ENCODE measurements around the gene SLC6A12.

DNA sequence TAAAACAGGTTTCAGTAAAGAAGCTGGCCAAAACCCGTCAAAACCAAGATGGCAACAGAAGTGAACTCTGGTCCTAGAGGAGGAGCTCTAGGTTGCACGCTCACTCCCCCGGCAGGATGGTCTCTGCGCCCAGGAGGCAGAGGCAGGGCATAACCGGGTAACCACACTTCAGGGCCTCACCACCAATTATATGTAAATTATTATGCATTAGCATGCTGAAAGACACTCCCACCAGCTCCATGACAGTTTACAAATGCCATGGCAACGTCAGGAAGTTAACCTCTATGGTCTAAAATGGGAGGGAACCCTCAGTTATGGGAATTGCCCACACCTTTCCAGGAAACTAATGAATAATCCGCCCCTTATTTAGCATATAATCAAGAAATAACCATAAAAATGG lies 20.1 kb upstream of the SLC6A12 start:
- TF ChIP-seq, protein P1, sequence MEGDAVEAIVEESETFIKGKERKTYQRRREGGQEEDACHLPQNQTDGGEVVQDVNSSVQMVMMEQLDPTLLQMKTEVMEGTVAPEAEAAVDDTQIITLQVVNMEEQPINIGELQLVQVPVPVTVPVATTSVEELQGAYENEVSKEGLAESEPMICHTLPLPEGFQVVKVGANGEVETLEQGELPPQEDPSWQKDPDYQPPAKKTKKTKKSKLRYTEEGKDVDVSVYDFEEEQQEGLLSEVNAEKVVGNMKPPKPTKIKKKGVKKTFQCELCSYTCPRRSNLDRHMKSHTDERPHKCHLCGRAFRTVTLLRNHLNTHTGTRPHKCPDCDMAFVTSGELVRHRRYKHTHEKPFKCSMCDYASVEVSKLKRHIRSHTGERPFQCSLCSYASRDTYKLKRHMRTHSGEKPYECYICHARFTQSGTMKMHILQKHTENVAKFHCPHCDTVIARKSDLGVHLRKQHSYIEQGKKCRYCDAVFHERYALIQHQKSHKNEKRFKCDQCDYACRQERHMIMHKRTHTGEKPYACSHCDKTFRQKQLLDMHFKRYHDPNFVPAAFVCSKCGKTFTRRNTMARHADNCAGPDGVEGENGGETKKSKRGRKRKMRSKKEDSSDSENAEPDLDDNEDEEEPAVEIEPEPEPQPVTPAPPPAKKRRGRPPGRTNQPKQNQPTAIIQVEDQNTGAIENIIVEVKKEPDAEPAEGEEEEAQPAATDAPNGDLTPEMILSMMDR (IDR thresholded peaks at IDR 0.05), result no peak
- TF ChIP-seq ZFX (IDR thresholded peaks at IDR 0.05; ENCODE audit: borderline replicate concordance), result no peak

Data from 22Rv1 (cell line).